Ovary (tissue), 9 donors: ENCODE results near the gene SHB. TPM values are rescaled to one million over a fixed set of nuclear protein-coding genes. Genes with fewer than 3 reads are reported as not detected.
"Not testable (repeated sequence)": the region's sequence is repeated elsewhere in the genome, so short reads cannot be mapped to it uniquely, and the experiment has no call there.

ENCODE experiments used
- DNase-seq, 5 donors: peaks; one replicate each; pipeline ENCODE4 v3.0.0-alpha.2; 2019 to 2020
- H3K27ac ChIP-seq, 2 donors: fragments of 200-600 bp; one replicate each; pipeline versions ENCODE4 v1.5.1 to v1.8.0; 2019 to 2022
- H3K27me3 ChIP-seq: fragments of 200-600 bp; one replicate; pipeline ENCODE4 v1.8.0; 2022
- H3K36me3 ChIP-seq: fragments of 200-600 bp; sonication (generic); one replicate; pipeline ENCODE4 v1.5.1; 2019
- H3K4me1 ChIP-seq: one replicate; pipeline ENCODE4 v1.8.1; 2013; ENCODE audit warnings: mild to moderate bottlenecking, moderate library complexity; ENCODE audit not compliant: insufficient read depth
- H3K4me3 ChIP-seq: fragments of 200-600 bp; sonication (generic); one replicate; pipeline ENCODE4 v1.5.1; 2017
- H3K9me3 ChIP-seq, 2 donors: fragments of 200-600 bp in 1 of 2; sonication (generic) in 1 of 2; one replicate each; pipeline versions ENCODE4 v1.5.1 to v1.8.1; 2013 to 2019; ENCODE audit warnings: mild to moderate bottlenecking in 1 of 2, moderate library complexity in 1 of 2
- CTCF ChIP-seq, 3 donors: fragments of 450-650 bp in 2 of 3; fragments of 200-600 bp in 1 of 3; IDR thresholded peaks; one replicate each; pipeline versions ENCODE4 v1.5.1 to v1.8.0; 2016 to 2022; ENCODE audit warnings: antibody characterized with exemption in 3 of 3, mild to moderate bottlenecking in 1 of 3
- EP300 ChIP-seq: sonication (generic); formaldehyde crosslinking; IDR thresholded peaks from one replicate; pipeline ENCODE4 v1.6.1; 2017; ENCODE audit warnings: antibody characterized with exemption
- POLR2A ChIP-seq: fragments of 450-650 bp; IDR thresholded peaks from one replicate; pipeline ENCODE4 v1.6.1; 2017; ENCODE audit warnings: antibody characterized with exemption, mild to moderate bottlenecking, moderate library complexity
- WGBS, 3 donors: extraction: QIAGEN DNeasy Blood & Tissue Kit in 1 of 3; methylation state at CpG; one replicate each; pipeline versions ENCODE4 v1.1.5 to v1.1.7; 2013 to 2017; 5-methylcytosine and 5-hydroxymethylcytosine counted together
- intact Hi-C, 4 donors: fragments of 100-400 bp; cut with DNase I; formaldehyde crosslinking; loops; one replicate each; pipeline versions ENCODE4 v1.11.0 to v1.15.1; 2022 to 2023
- polyA plus RNA-seq, 2 donors: library from polyadenylated mRNA; stranded (reverse); fragments of 200-250 nt in 1 of 2; fragments of 350-450 nt in 1 of 2; fragmentation: Illumina TruSeq in 1 of 2; extraction: RNeasy Lipid Tissue Mini Kit (QIAGEN cat#74804) in 1 of 2; gene quantifications; one replicate each; pipeline ENCODE4 v1.2.3, GENCODE V29; 2013 to 2014
- total RNA-seq, 7 donors: library from RNA; depleted of rRNA in 2 of 7; stranded (reverse); fragments of >200 nt in 2 of 7; fragmentation: NEBNext Ultra II Directional in 3 of 7; extraction: Animal tissue kit (Norgen Biotek cat#: 25700) in 3 of 7; gene quantifications; one replicate each; pipeline versions ENCODE4 v1.1.0 to v1.2.4, GENCODE V29; 2016 to 2023
- donor health status: DM: no; HTN: no; CAD: no; lungs with moderate emphysema.
- donor health status: DM: no; HTN: no; CAD: no.
- donor health status: Bipolar disorder and iron deficiency.
- donor health status: DM: yes; HTN: yes; CAD: no.
- donor health status: DM: no; HTN: no; CAD: no.
- donor health status: DM: yes; HTN: yes; CAD: no.

SHB gene
- total and polyA plus RNA-seq, 9 donors, result 3.5 to 23.8 (median 9.0) TPM

GRCh38 chr9:38046661-38047300 is 22.2 kb downstream of the SHB start:
- intact Hi-C loops, result no loop called here
- Histone ChIP-seq H3K4me1 (peaks cover 5% of the 10 kb centered on the region), H3K36me3 (no peaks in the 10 kb centered on the region), H3K4me3 (no peak overlapping the region), H3K9me3 (no peaks in the 10 kb centered on the region), H3K27me3 (no peaks in the 10 kb centered on the region), H3K27ac (no peak overlapping the region)
- whole genome bisulfite sequencing, 3 donors, result 70 to 82% (median 76%) methylated on average over 8 of the region's 8 CpGs
- TF ChIP-seq EP300 (no peak), POLR2A (no peak), CTCF (IDR thresholded peaks at IDR 0.05) (no peak)
- no peak for DNase-seq

- H3K27ac ChIP-seq, H3K4me3 ChIP-seq, DNase-seq, H3K36me3 ChIP-seq, H3K9me3 ChIP-seq, H3K4me1 ChIP-seq, intact Hi-C loops, H3K27me3 ChIP-seq: not testable (repeated sequence)
- 93 to 95% (median 94%) methylated on average over 10 of the region's 10 CpGs for WGBS, 3 donors
Observed at GRCh38 chr9:38045939-38046338, 23.1 kb downstream of the SHB start.

GRCh38 chr9:38044706-38045105 is 24.3 kb downstream of the SHB start:
- TF ChIP-seq POLR2A (no peak), CTCF (IDR thresholded peaks at IDR 0.05) (no peak), EP300 (no peak)
- Histone ChIP-seq H3K27ac (no peak overlapping the region), H3K36me3 (no peaks in the 10 kb centered on the region), H3K9me3 (no peaks in the 10 kb centered on the region), H3K4me1 (peaks cover 5% of the 10 kb centered on the region), H3K4me3 (no peak overlapping the region), H3K27me3 (no peaks in the 10 kb centered on the region)
- intact Hi-C loops, result no loop called here
- DNase-seq, result no peak
- 89 to 95% (median 91%) methylated on average over 2 of the region's 2 CpGs for WGBS, 3 donors

GRCh38 chr9:38043931-38044623 is 24.9 kb downstream of the SHB start:
- TF ChIP-seq CTCF (IDR thresholded peaks at IDR 0.05), result no peak
- no peak for TF ChIP-seq EP300
- no peak for TF ChIP-seq POLR2A
- Histone ChIP-seq H3K27ac (no peak overlapping the region), H3K4me3 (no peak overlapping the region), H3K36me3 (no peaks in the 10 kb centered on the region), H3K9me3 (no peaks in the 10 kb centered on the region), H3K4me1 (peaks cover 5% of the 10 kb centered on the region), H3K27me3 (no peaks in the 10 kb centered on the region)
- 74 to 81% (median 80%) methylated on average over 9 of the region's 9 CpGs for WGBS, 3 donors
- intact Hi-C loops, result no loop called here
- DNase-seq, result no peak
